HFF-Myc (cell line): ENCODE results near the gene MSLN.

Experiments
- DNase-seq: peaks from one replicate; pipeline ENCODE4 v3.0.0-alpha.2; 2011; ENCODE audit warnings: low read depth; ENCODE audit errors: extremely low read depth
- H3K4me3 ChIP-seq: replicated peaks from 2 replicates; pipeline ENCODE4 v1.5.1; 2011; ENCODE audit warnings: low read depth, mild to moderate bottlenecking, control low read depth, low read length
- TF ChIP-seq, protein P1 (sequence below): IDR thresholded peaks from 2 replicates; pipeline ENCODE4 v1.5.1; 2012; ENCODE audit warnings: mild to moderate bottlenecking, low read depth, low read length, control low read depth; ENCODE audit errors: missing control alignments

MSLN gene

DNA sequence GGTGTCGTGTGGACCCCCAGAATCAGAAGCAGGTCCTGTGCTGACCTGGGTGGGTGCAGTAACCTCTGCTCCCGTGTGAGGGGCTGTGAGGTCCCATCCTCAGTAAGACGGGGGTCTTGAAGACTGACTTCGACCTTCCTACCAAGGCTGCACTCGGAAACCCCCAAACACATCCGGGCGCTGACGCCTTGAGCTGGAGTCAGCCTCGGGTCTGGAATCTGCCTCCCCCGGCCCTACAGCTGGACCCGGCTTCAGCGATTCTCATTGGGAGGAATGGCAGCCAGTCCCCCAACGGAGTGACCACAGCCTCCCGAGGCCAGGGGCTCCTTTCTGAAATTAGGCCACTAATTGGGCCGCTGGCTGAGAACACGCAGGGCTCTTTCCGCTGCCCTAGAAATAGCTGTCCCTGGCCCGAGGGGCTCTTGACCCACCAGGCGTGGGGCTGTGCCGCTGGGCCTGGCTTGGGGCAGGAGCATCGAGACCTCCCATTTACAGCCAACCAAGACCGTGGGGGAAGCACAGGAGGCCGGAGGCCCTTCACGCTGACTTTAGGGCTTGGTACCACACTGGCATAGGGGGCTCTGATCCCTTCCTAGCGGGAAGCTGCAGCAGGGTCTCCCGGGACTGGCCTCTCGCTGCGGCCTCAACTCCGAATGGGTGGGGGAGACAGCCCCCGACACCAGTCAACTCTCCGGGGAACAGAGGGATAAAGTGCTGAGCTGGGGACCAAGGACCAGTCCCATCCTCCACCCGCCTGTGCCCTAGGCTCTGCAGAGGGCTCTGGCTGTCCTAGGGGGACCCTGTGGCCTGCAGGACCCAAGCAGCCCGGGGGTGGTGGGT is 42.6 kb downstream of the MSLN start:
- no peak for DNase-seq

GRCh38 chr16:803754-804080 is 43.2 kb downstream of the MSLN start:
- TF ChIP-seq, protein P1, sequence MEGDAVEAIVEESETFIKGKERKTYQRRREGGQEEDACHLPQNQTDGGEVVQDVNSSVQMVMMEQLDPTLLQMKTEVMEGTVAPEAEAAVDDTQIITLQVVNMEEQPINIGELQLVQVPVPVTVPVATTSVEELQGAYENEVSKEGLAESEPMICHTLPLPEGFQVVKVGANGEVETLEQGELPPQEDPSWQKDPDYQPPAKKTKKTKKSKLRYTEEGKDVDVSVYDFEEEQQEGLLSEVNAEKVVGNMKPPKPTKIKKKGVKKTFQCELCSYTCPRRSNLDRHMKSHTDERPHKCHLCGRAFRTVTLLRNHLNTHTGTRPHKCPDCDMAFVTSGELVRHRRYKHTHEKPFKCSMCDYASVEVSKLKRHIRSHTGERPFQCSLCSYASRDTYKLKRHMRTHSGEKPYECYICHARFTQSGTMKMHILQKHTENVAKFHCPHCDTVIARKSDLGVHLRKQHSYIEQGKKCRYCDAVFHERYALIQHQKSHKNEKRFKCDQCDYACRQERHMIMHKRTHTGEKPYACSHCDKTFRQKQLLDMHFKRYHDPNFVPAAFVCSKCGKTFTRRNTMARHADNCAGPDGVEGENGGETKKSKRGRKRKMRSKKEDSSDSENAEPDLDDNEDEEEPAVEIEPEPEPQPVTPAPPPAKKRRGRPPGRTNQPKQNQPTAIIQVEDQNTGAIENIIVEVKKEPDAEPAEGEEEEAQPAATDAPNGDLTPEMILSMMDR: no peak
- DNase-seq: no peak

More for the DNA sequence above, 42.6 kb downstream of the MSLN start:
- TF ChIP-seq, protein P1: no peak
- no peak overlapping the region for H3K4me3 ChIP-seq

DNA sequence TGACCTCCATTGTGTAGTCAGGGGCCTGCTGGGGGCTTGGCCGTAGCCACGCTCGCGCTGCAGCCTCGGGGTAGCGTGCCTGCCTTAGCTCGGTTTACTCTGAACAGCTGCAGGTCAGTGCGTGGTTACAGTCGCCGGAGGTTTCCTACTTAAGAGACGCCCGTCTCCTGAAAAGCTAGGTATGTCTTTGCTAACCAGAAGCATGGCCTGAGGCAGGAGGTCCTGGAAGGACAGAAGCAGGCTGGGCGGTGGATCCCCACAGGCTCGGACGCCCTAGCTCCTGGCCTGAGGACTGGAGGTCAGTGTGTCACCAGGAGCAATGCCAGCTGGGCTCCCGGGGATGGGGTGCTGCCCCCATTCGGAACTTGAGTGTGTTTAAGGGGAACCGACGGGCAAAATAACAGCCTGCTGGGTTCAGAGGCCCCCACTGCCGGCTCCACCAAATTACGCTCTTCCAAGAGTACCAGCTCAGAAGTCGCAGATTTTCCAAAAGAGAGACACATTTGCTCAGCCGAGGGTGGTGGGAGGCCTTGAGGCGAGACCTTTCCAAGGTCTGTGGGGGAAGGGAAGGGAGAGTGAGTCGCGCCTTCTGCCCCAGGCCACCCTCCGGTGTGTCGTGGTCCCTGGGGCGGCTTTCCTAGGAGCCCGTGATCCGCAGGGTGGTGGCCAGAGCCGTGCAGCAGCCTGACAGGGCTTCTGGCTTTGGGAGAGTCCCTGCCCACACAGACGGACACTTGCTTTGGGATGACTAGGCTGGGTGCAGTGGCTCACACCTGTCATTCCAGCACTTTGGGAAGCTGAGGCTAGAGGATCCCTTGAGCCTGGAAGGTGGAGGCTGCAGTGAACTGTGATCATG is 43.9 kb downstream of the MSLN start:
- H3K4me3 ChIP-seq: no peak overlapping the region

More at GRCh38 chr16:803754-804080, 43.2 kb downstream of the MSLN start:
- H3K4me3 ChIP-seq: no peak overlapping the region

GRCh38 chr16:805474-805873 is 44.9 kb downstream of the MSLN start:
- no peak overlapping the region for H3K4me3 ChIP-seq
- TF ChIP-seq, protein P1: no peak

More for the DNA sequence above, 43.9 kb downstream of the MSLN start:
- TF ChIP-seq, protein P1: no peak
- no peak for DNase-seq

DNA sequence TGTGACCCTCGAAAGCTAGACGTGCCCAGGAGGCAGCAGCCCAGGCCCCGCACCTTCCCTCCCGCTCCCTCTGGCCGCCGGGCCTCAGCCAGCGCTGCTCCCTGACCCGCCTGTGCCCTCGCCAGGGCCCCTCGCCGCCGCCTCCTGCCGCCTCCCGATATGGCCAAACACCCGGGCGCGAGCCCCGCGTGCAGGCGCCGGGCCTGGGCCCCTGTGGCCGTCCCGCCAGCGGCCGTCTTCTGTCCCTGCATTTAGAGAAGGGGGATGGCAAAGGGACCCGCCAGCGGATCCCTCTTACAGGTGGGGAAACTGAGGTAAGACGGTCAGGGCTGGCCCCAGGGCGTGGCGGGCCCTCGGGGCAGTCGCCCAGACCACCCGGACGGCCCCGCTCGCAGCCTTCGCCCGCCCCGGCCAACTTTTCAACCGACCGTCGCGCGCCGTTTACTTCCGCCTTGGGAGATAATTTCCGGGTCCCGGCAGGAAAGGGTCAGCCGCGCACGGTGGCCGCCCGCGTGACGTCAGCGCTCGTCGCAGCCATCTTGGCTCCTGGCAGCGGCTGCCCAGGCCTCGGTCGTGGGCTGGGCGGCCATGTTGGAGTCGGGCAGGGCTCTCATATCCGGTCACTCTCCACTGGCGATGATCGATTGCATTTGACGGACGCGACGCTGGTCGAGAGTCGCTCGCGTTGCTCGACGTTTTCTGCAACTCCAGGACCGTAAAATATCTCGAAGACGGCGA is 47.0 kb downstream of the MSLN start:
- TF ChIP-seq, protein P1: no peak
- DNase-seq: peak; percentile 78

More at GRCh38 chr16:805474-805873, 44.9 kb downstream of the MSLN start:
- DNase-seq: no peak

DNA sequence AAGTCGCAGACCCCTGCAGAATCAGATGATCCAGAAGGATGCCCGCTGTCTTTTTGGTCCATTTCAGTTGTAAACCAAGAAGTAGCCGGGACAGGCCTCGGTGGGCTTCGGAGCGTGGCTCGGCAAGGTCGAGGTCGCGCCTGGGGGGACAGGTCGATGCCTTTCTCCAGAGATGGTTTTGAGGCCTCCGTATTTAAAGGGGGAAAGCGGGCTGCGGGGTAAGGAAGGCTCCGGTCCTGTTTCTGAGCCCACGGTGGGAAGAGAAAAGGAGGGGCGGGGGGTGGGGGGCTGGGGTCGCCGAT is 47.5 kb downstream of the MSLN start:
- DNase-seq: no peak
- H3K4me3 ChIP-seq: peak overlapping the region; percentile 70
- TF ChIP-seq, protein P1: no peak

More for the DNA sequence above, 47.0 kb downstream of the MSLN start:
- H3K4me3 ChIP-seq: peak overlapping the region; percentile 70
